GM12878 (cell line): ENCODE results near the gene CNIH2.

ENCODE experiments used
- CTCF ChIP-seq, 3 experiments: IDR thresholded peaks in 2 of 3; conservative IDR thresholded peaks in 1 of 3; 2 replicates each; pipeline ENCODE4 v1.5.1; 2011; ENCODE audit warnings: low read depth in 3 of 3, low read length in 3 of 3, mild to moderate bottlenecking in 3 of 3, control low read depth in 2 of 3, moderate library complexity in 2 of 3, inconsistent platforms in 1 of 3, mixed read lengths in 1 of 3; ENCODE audit not compliant: control insufficient read depth in 2 of 3, insufficient read depth in 1 of 3; ENCODE audit errors: extremely low read depth in 1 of 3
- FOXM1 ChIP-seq: IDR thresholded peaks from 2 replicates; pipeline ENCODE4 v1.6.1; 2012; ENCODE audit warnings: low read depth, mild to moderate bottlenecking, inconsistent platforms, low read length, moderate library complexity
- HCFC1 ChIP-seq: fragments of 150-350 bp; IDR thresholded peaks from 2 replicates; pipeline ENCODE4 v1.6.1; 2014; ENCODE audit warnings: low read length
- PAX5 ChIP-seq: IDR thresholded peaks from 2 replicates; pipeline ENCODE4 v1.6.1; 2011; ENCODE audit warnings: low read depth, low read length, borderline replicate concordance
- PAX8 ChIP-seq: fragments of 450-650 bp; IDR thresholded peaks from 2 replicates; pipeline ENCODE4 v1.6.1; 2017; ENCODE audit warnings: mild to moderate bottlenecking, moderate library complexity
- POLR2AphosphoS2 ChIP-seq: IDR thresholded peaks from 2 replicates; pipeline ENCODE4 v1.6.1; 2011; ENCODE audit warnings: low read depth, mild to moderate bottlenecking, low read length, improper control_type of control experiment, moderate library complexity
- POU2F2 ChIP-seq: IDR thresholded peaks from 3 replicates; pipeline ENCODE4 v1.6.1; 2011; ENCODE audit warnings: low read depth, mild to moderate bottlenecking, low read length, borderline replicate concordance
- RAD51 ChIP-seq: fragments of 450-650 bp; IDR thresholded peaks from 2 replicates; pipeline ENCODE4 v1.6.1; 2016; ENCODE audit warnings: moderate library complexity, mild to moderate bottlenecking, inconsistent platforms
- ZNF274 ChIP-seq: IDR thresholded peaks from one replicate; pipeline ENCODE4 v1.8.0; 2011; ENCODE audit not compliant: insufficient read length, insufficient read depth

GRCh38 chr11:66243782-66244535 is 34.0 kb upstream of the CNIH2 start:
- TF ChIP-seq FOXM1 (no peak), CTCF (IDR thresholded peaks at IDR 0.05 in 2 of 3, conservative IDR thresholded peaks at IDR 0.05 in 1 of 3; ENCODE audit: control insufficient read depth in 2 of 3, extremely low read depth in 1 of 3, insufficient read depth in 1 of 3, low read depth in 3 of 3, low read length in 3 of 3) (no peak), PAX8 (no peak), RAD51 (no peak), HCFC1 (no peak), POU2F2 (no peak), ZNF274 (no peak), PAX5 (no peak), POLR2AphosphoS2 (no peak)
